ENCODE data around the gene EYA2.

DNA sequence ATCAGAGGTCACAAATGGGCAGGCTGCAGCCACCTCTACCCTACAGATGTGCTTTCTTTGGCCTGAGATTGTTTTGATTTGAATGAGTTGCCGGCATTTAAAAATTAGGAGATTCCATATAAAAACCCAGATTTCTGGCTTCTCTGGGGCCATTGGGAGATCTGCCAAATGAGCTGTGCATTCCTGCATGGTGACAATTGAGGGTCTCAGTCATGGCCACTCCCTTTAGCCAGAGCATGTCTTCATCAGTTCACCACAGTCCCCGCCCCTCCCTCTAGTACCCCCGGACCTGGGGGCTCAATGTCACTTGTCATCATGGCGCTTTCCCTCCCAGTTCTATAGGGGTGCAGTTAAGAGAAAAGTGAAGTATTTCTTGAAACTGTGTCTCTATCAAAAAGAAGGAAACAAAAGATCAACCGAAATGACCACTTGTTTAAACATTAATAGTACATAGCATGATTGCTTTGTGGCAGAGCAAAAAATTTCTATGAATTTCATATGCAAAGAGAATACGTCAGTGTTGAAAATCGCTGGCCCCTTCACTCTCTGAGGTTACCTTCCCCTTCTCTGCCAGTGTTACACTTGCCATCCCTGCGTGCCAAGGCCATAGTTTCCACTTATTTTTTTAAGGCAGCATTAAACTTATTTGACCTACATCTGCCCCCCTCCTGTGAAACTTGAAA is 21.1 kb downstream of the EYA2 start:
- TF ChIP-seq CTCF (IDR thresholded peaks at IDR 0.05; ENCODE audit: poor library complexity) (no peak), EZH2phosphoT487 (IDR thresholded peaks at IDR 0.05; ENCODE audit: low read depth, severe bottlenecking, unreplicated experiment) (no peak), EZH2 (IDR thresholded peaks at IDR 0.05; ENCODE audit: borderline replicate concordance) (no peak)

Measured in hepatocyte (in vitro differentiated cells).